Mesendoderm (in vitro differentiated cells): Measurements from ENCODE around the gene KCNAB1.

Source experiments
- DNase-seq: peaks from one replicate; pipeline ENCODE4 v3.0.0; 2013
- H2AK5ac ChIP-seq: 2 replicates; pipeline ENCODE4 v1.6.1; 2013; ENCODE audit warnings: low read length, inconsistent platforms
- H2BK120ac ChIP-seq: 2 replicates; pipeline ENCODE4 v1.6.1; 2013; ENCODE audit warnings: low read depth, mild to moderate bottlenecking, low read length, moderate library complexity, mixed read lengths
- H2BK15ac ChIP-seq: replicated peaks from 2 replicates; pipeline ENCODE4 v1.6.1; 2013; ENCODE audit warnings: low read depth, mild to moderate bottlenecking, moderate library complexity
- H2BK5ac ChIP-seq: 2 replicates; pipeline ENCODE4 v1.6.1; 2013; ENCODE audit warnings: low read length, inconsistent platforms
- H3K18ac ChIP-seq: 2 replicates; pipeline ENCODE4 v1.6.1; 2013; ENCODE audit warnings: mild to moderate bottlenecking, low read length, mixed read lengths
- H3K23ac ChIP-seq: one replicate; pipeline ENCODE4 v1.6.1; 2013; ENCODE audit warnings: low read length
- H3K27ac ChIP-seq: 2 replicates; pipeline ENCODE4 v1.5.1; 2013; ENCODE audit warnings: low read depth, mild to moderate bottlenecking, inconsistent platforms, low read length, moderate library complexity
- H3K27me3 ChIP-seq: 2 replicates; pipeline ENCODE4 v1.6.1; 2013; ENCODE audit warnings: low read length, control low read depth, mild to moderate bottlenecking, inconsistent platforms; ENCODE audit not compliant: insufficient read depth, poor library complexity
- H3K36me3 ChIP-seq: 2 replicates; pipeline ENCODE4 v1.6.1; 2013; ENCODE audit warnings: low read length, inconsistent platforms; ENCODE audit not compliant: control insufficient read depth, insufficient read depth
- H3K4ac ChIP-seq: one replicate; pipeline ENCODE4 v1.6.1; 2013; ENCODE audit warnings: low read depth, mild to moderate bottlenecking, low read length, moderate library complexity
- H3K4me1 ChIP-seq: 2 replicates; pipeline ENCODE4 v1.6.1; 2013; ENCODE audit warnings: low read depth, low read length, inconsistent platforms; ENCODE audit not compliant: control insufficient read depth
- H3K4me2 ChIP-seq: 2 replicates; pipeline ENCODE4 v1.6.1; 2013; ENCODE audit warnings: low read length
- H3K4me3 ChIP-seq: 2 replicates; pipeline ENCODE4 v1.5.1; 2013; ENCODE audit warnings: mild to moderate bottlenecking, low read length
- H3K56ac ChIP-seq: one replicate; pipeline ENCODE4 v1.6.1; 2013; ENCODE audit warnings: low read length
- H3K79me1 ChIP-seq: 2 replicates; pipeline ENCODE4 v1.6.1; 2013; ENCODE audit warnings: low read length, inconsistent platforms
- H3K79me2 ChIP-seq: 2 replicates; pipeline ENCODE4 v1.6.1; 2013; ENCODE audit warnings: mild to moderate bottlenecking, low read length; ENCODE audit not compliant: control insufficient read depth, insufficient read depth
- H3K9ac ChIP-seq: 2 replicates; pipeline ENCODE4 v1.6.1; 2013; ENCODE audit warnings: low read length, inconsistent platforms
- H4K5ac ChIP-seq: one replicate; pipeline ENCODE4 v1.6.1; 2013; ENCODE audit warnings: low read length
- H4K8ac ChIP-seq: one replicate; pipeline ENCODE4 v1.6.1; 2013; ENCODE audit warnings: low read depth, mild to moderate bottlenecking, control low read depth, low read length, moderate library complexity
- WGBS: extraction: QIAGEN DNeasy Blood & Tissue Kit; methylation state at CpG from one replicate; pipeline ENCODE4 v1.1.7; 2013; ENCODE audit warnings: low lambda C conversion rate, missing lambda C conversion rate; ENCODE audit not compliant: insufficient coverage; ENCODE audit errors: extremely low coverage; 5-methylcytosine and 5-hydroxymethylcytosine counted together

Gene KCNAB1

DNA sequence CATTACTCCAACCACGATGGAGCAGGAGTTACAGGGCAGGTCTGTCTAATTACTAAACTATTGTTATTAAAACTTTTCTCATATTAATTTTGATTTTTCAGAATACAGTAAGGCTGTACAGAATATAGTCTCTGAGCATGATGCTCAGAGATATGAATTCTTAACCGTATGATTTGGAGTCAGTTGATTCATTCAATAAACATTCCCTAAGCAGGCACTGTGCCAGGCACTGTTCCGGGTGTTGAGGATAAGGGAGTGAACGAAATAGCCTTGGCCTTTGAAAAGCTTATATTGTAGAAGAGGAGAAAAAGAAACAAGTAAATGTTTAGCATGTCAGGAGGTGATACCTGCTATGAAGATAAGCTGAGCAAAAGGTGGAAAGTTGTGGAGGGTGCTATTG is 187.3 kb downstream of the KCNAB1 start:
- Histone ChIP-seq H3K23ac (no peak overlapping the region), H3K79me2 (no peaks in the 10 kb centered on the region), H2AK5ac (no peak overlapping the region), H4K8ac (no peak overlapping the region), H3K4me3 (no peak overlapping the region), H3K79me1 (no peaks in the 10 kb centered on the region), H2BK15ac (no peak overlapping the region), H2BK120ac (no peak overlapping the region), H3K18ac (no peak overlapping the region), H3K9ac (no peak overlapping the region), H4K5ac (no peak overlapping the region), H3K36me3 (no peaks in the 10 kb centered on the region), H3K56ac (no peak overlapping the region), H3K27ac (no peak overlapping the region), H3K4me2 (no peak overlapping the region), H2BK5ac (no peak overlapping the region), H3K4ac (no peak overlapping the region), H3K4me1 (no peaks in the 10 kb centered on the region), H3K27me3 (no peaks in the 10 kb centered on the region)
- no peak for DNase-seq
- no CpG with 5 or more reads among the region's 4 CpGs for WGBS

DNA sequence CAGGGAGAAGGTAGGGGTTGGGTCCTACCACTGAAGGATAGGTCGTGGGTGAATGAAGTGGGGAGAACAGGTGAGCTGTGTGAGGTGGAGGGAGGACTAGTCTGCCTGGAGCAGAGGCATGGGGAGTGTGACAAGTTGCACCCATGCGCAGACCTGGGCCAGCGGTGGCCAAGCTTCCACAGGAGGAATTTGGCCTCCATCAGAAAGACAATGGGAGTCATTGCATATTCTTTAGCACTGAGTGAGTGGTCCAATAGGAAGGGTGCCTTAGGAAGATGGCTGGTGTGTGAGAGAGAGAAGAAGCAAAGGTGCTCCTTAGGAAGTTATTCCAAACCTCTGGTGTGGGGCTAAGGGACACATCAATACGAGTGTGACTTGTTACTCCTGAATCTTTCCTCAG is 191.1 kb downstream of the KCNAB1 start:
- Histone ChIP-seq H2BK15ac (no peak overlapping the region), H3K79me1 (no peaks in the 10 kb centered on the region), H3K36me3 (no peaks in the 10 kb centered on the region), H3K4me1 (no peaks in the 10 kb centered on the region), H3K79me2 (no peaks in the 10 kb centered on the region), H3K4me3 (no peak overlapping the region), H2BK5ac (no peak overlapping the region), H3K4ac (no peak overlapping the region), H2BK120ac (no peak overlapping the region), H4K8ac (no peak overlapping the region), H3K4me2 (no peak overlapping the region), H3K18ac (no peak overlapping the region), H2AK5ac (no peak overlapping the region), H3K9ac (no peak overlapping the region), H4K5ac (no peak overlapping the region), H3K23ac (no peak overlapping the region), H3K56ac (no peak overlapping the region), H3K27ac (no peak overlapping the region), H3K27me3 (no peaks in the 10 kb centered on the region)
- DNase-seq = no peak
- WGBS = no CpG with 5 or more reads among the region's 4 CpGs

- Histone ChIP-seq H3K4me3 (no peak overlapping the region), H3K9ac (no peak overlapping the region), H3K4me1 (no peaks in the 10 kb centered on the region), H3K27me3 (no peaks in the 10 kb centered on the region), H3K79me2 (no peaks in the 10 kb centered on the region), H4K8ac (no peak overlapping the region), H3K4me2 (no peak overlapping the region), H2BK120ac (no peak overlapping the region), H2BK15ac (no peak overlapping the region), H3K79me1 (no peaks in the 10 kb centered on the region), H3K36me3 (no peaks in the 10 kb centered on the region), H3K23ac (no peak overlapping the region), H3K27ac (no peak overlapping the region), H3K4ac (no peak overlapping the region), H3K18ac (no peak overlapping the region), H2AK5ac (no peak overlapping the region), H4K5ac (no peak overlapping the region), H2BK5ac (no peak overlapping the region), H3K56ac (no peak overlapping the region)
- no peak for DNase-seq
- WGBS = no CpG with 5 or more reads among the region's 5 CpGs
Measured at GRCh38 chr3:156311930-156312329, 191.6 kb downstream of the KCNAB1 start.

- H2AK5ac ChIP-seq = no peak overlapping the region
- WGBS = no CpG with 5 or more reads among the region's 1 CpG
- no peak overlapping the region for H3K9ac ChIP-seq
- no peak overlapping the region for H3K23ac ChIP-seq
- no peak overlapping the region for H2BK120ac ChIP-seq
- H3K4me1 ChIP-seq = peaks cover 2% of the 10 kb centered on the region
- H3K4me3 ChIP-seq = no peak overlapping the region
- no peak overlapping the region for H2BK5ac ChIP-seq
- no peak overlapping the region for H3K56ac ChIP-seq
- H3K27me3 ChIP-seq = no peaks in the 10 kb centered on the region
- no peak overlapping the region for H4K5ac ChIP-seq
- no peak overlapping the region for H3K18ac ChIP-seq
- no peaks in the 10 kb centered on the region for H3K79me1 ChIP-seq
- no peaks in the 10 kb centered on the region for H3K36me3 ChIP-seq
- no peak overlapping the region for H4K8ac ChIP-seq
- DNase-seq = no peak
- H3K79me2 ChIP-seq = no peaks in the 10 kb centered on the region
- no peak overlapping the region for H3K4ac ChIP-seq
- no peak overlapping the region for H2BK15ac ChIP-seq
- no peak overlapping the region for H3K27ac ChIP-seq
- no peak overlapping the region for H3K4me2 ChIP-seq
Measured at GRCh38 chr3:156316076-156316475, 195.7 kb downstream of the KCNAB1 start.

- H3K23ac ChIP-seq = no peak overlapping the region
- no peaks in the 10 kb centered on the region for H3K79me2 ChIP-seq
- DNase-seq = peak; percentile 74
- H3K36me3 ChIP-seq = no peaks in the 10 kb centered on the region
- H4K5ac ChIP-seq = no peak overlapping the region
- H3K27ac ChIP-seq = no peak overlapping the region
- no peak overlapping the region for H3K18ac ChIP-seq
- H2BK15ac ChIP-seq = no peak overlapping the region
- no peaks in the 10 kb centered on the region for H3K27me3 ChIP-seq
- WGBS = no CpG with 5 or more reads among the region's 4 CpGs
- H3K56ac ChIP-seq = no peak overlapping the region
- no peak overlapping the region for H3K4ac ChIP-seq
- H2AK5ac ChIP-seq = no peak overlapping the region
- H2BK5ac ChIP-seq = no peak overlapping the region
- H3K4me3 ChIP-seq = no peak overlapping the region
- H2BK120ac ChIP-seq = no peak overlapping the region
- no peaks in the 10 kb centered on the region for H3K79me1 ChIP-seq
- no peak overlapping the region for H4K8ac ChIP-seq
- no peak overlapping the region for H3K9ac ChIP-seq
- peaks cover 2% of the 10 kb centered on the region for H3K4me1 ChIP-seq
- H3K4me2 ChIP-seq = no peak overlapping the region
Measured at GRCh38 chr3:156317462-156318074, 197.2 kb downstream of the KCNAB1 start.

DNA sequence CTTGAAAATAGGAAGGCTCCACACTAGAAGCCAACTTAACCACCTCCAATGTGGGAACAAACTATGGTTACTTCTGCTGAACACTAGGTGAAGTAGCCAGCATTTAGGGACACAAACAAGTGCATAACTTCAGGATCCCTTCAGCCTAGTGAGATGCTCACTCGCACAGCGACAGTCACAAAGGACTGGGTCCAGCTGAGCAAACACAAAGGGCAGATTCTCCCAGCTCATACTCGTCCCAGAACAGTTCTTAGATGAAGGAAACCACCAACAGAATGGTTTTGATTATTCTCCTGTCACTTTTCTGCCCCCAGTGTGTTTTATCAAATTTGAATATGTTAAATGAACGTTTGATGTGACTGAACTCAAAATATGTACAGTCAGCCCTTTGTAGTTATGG is 201.6 kb downstream of the KCNAB1 start:
- WGBS = no CpG with 5 or more reads among the region's 4 CpGs
- Histone ChIP-seq H3K4me3 (no peak overlapping the region), H3K79me1 (no peaks in the 10 kb centered on the region), H3K27me3 (no peaks in the 10 kb centered on the region), H3K4ac (no peak overlapping the region), H2BK120ac (no peak overlapping the region), H4K5ac (peak overlapping the region; percentile 27), H3K56ac (no peak overlapping the region), H3K79me2 (no peaks in the 10 kb centered on the region), H2BK5ac (no peak overlapping the region), H3K18ac (no peak overlapping the region), H3K23ac (no peak overlapping the region), H3K4me2 (no peak overlapping the region), H3K27ac (no peak overlapping the region), H2AK5ac (no peak overlapping the region), H2BK15ac (no peak overlapping the region), H4K8ac (no peak overlapping the region), H3K36me3 (no peaks in the 10 kb centered on the region), H3K9ac (no peak overlapping the region), H3K4me1 (peaks cover 2% of the 10 kb centered on the region)
- no peak for DNase-seq
